Keratinocyte (primary cell): Measurements from ENCODE around the gene RNF157.

Experiments
- CTCF ChIP-seq, 3 experiments: IDR thresholded peaks in 1 of 3; conservative IDR thresholded peaks in 1 of 3; optimal IDR thresholded peaks in 1 of 3; 2 replicates in 2 of 3; 3 replicates in 1 of 3; pipeline versions ENCODE3 to v1.5.1; 2011; ENCODE audit warnings: low read length in 3 of 3, mild to moderate bottlenecking in 3 of 3, moderate library complexity in 2 of 3, control low read depth in 1 of 3, inconsistent platforms in 1 of 3; ENCODE audit not compliant: insufficient read depth in 2 of 3; ENCODE audit errors: extremely low read depth in 1 of 3
- EZH2 ChIP-seq: IDR thresholded peaks from one replicate; pipeline ENCODE4 v1.6.1; 2012; ENCODE audit warnings: inconsistent platforms, mild to moderate bottlenecking, low read length, moderate library complexity

DNA sequence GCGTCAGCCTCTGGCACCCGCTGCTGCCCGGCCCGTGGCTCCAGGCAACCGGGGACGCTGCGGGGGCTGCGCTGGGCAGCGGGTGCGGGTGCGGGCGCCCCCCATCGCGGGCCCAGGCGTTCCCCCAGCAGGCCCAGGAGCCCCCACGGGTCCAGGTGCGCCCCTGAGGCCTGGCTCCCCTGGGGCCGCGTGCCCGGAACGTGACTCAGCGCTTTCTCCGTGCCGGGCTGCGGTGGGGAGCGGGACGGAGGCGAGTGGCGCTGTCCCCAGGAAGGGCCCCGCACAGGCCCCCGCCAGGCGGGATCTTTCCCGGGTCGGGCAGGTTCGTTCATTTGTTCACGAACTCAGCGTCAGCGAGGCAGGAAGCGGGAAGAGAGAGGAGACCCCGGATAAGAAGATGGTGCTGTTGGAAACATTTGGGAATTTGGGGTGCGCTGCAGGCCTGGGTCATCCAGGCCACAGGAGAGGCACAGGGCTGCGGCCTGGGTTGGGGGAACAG, 118.3 kb downstream of the RNF157 start:
- TF ChIP-seq CTCF (optimal IDR thresholded peaks at IDR 0.05 in 1 of 3, IDR thresholded peaks at IDR 0.05 in 1 of 3, conservative IDR thresholded peaks at IDR 0.05 in 1 of 3; ENCODE audit: extremely low read depth in 1 of 3, insufficient read depth in 2 of 3, low read length in 3 of 3) (no peak), EZH2 (no peak)
